H9 (cell line): Measurements from ENCODE around the gene FYN. TPM values are rescaled to one million over a fixed set of nuclear protein-coding genes. Genes with fewer than 3 reads are reported as not detected.

Experiments used
- DNase-seq: peaks from one replicate; pipeline ENCODE4 v3.0.0-alpha.2; 2017
- H2AFZ ChIP-seq: one replicate; pipeline ENCODE4 v1.6.1; 2013; ENCODE audit warnings: mild to moderate bottlenecking, low read length, control low read depth, moderate library complexity
- H2AK5ac ChIP-seq: 2 replicates; pipeline ENCODE4 v1.6.1; 2013; ENCODE audit warnings: low read length, control low read depth, mixed read lengths; ENCODE audit not compliant: insufficient read length
- H2BK120ac ChIP-seq: one replicate; pipeline ENCODE4 v1.6.1; 2013; ENCODE audit warnings: low read depth, mild to moderate bottlenecking, low read length, control low read depth, inconsistent platforms; ENCODE audit not compliant: poor library complexity, severe bottlenecking
- H2BK12ac ChIP-seq: 2 replicates; pipeline ENCODE4 v1.6.1; 2013; ENCODE audit warnings: low read length, control low read depth, mixed read lengths, low read depth; ENCODE audit not compliant: insufficient read length
- H2BK15ac ChIP-seq: 2 replicates; pipeline ENCODE4 v1.6.1; 2013; ENCODE audit warnings: low read depth, low read length, control low read depth
- H2BK20ac ChIP-seq: one replicate; pipeline ENCODE4 v1.6.1; 2013; ENCODE audit warnings: low read depth, mild to moderate bottlenecking, low read length, control low read depth, inconsistent platforms; ENCODE audit not compliant: poor library complexity, severe bottlenecking
- H2BK5ac ChIP-seq: 2 replicates; pipeline ENCODE4 v1.6.1; 2013; ENCODE audit warnings: low read length, control low read depth, mixed read lengths; ENCODE audit not compliant: insufficient read length
- H3K14ac ChIP-seq: 2 replicates; pipeline ENCODE4 v1.6.1; 2013; ENCODE audit warnings: low read length, control low read depth; ENCODE audit not compliant: insufficient read depth
- H3K18ac ChIP-seq: 2 replicates; pipeline ENCODE4 v1.6.1; 2013; ENCODE audit warnings: low read depth, mild to moderate bottlenecking, mixed read lengths, low read length, control low read depth; ENCODE audit not compliant: insufficient read length
- H3K23ac ChIP-seq: 2 replicates; pipeline ENCODE4 v1.6.1; 2013; ENCODE audit warnings: low read length, control low read depth, mixed read lengths, low read depth; ENCODE audit not compliant: insufficient read length
- H3K23me2 ChIP-seq: 2 replicates; pipeline ENCODE4 v1.6.1; 2013; ENCODE audit warnings: low read depth, mild to moderate bottlenecking, mixed read lengths, low read length, control low read depth; ENCODE audit not compliant: insufficient read length, poor library complexity, severe bottlenecking
- H3K27ac ChIP-seq: 2 replicates; pipeline ENCODE4 v1.5.1; 2013; ENCODE audit warnings: low read length, control low read depth, mixed read lengths, low read depth; ENCODE audit not compliant: insufficient read length
- H3K27me3 ChIP-seq: 2 replicates; pipeline ENCODE4 v1.6.1; 2013; ENCODE audit warnings: low read length, control low read depth, inconsistent platforms; ENCODE audit not compliant: insufficient read depth
- H3K4ac ChIP-seq: 2 replicates; pipeline ENCODE4 v1.6.1; 2013; ENCODE audit warnings: low read depth, mild to moderate bottlenecking, control low read depth, inconsistent platforms, low read length, moderate library complexity
- H3K4me1 ChIP-seq: 2 replicates; pipeline ENCODE4 v1.6.1; 2013; ENCODE audit warnings: low read length, control low read depth, inconsistent platforms; ENCODE audit not compliant: insufficient read depth
- H3K4me2 ChIP-seq: 2 replicates; pipeline ENCODE4 v1.6.1; 2013; ENCODE audit warnings: low read length, control low read depth, mixed read lengths; ENCODE audit not compliant: insufficient read length, insufficient read depth
- H3K56ac ChIP-seq: 2 replicates; pipeline ENCODE4 v1.6.1; 2013; ENCODE audit warnings: low read depth, mild to moderate bottlenecking, mixed read lengths, low read length, control low read depth; ENCODE audit not compliant: insufficient read length
- H3K79me1 ChIP-seq: 2 replicates; pipeline ENCODE4 v1.6.1; 2013; ENCODE audit warnings: low read depth, mild to moderate bottlenecking, moderate library complexity, low read length, control low read depth, inconsistent platforms; ENCODE audit not compliant: insufficient read depth, poor library complexity, severe bottlenecking
- H3K79me2 ChIP-seq: 2 replicates; pipeline ENCODE4 v1.6.1; 2013; ENCODE audit warnings: low read length, control low read depth, inconsistent platforms; ENCODE audit not compliant: insufficient read depth
- H3K9ac ChIP-seq: 2 replicates; pipeline ENCODE4 v1.6.1; 2013; ENCODE audit warnings: low read length, control low read depth, mixed read lengths; ENCODE audit not compliant: insufficient read length; ENCODE audit errors: extremely low read depth
- H3K9me3 ChIP-seq: one replicate; pipeline ENCODE4 v1.6.1; 2013; ENCODE audit warnings: low read depth, low read length, inconsistent platforms; ENCODE audit not compliant: control insufficient read depth
- H3T11ph ChIP-seq: one replicate; pipeline ENCODE4 v1.6.1; 2013; ENCODE audit warnings: mild to moderate bottlenecking, low read length, control low read depth, inconsistent platforms
- H4K20me1 ChIP-seq: one replicate; pipeline ENCODE4 v1.6.1; 2013; ENCODE audit not compliant: control insufficient read depth, insufficient read length, insufficient read depth
- H4K5ac ChIP-seq: 2 replicates; pipeline ENCODE4 v1.6.1; 2013; ENCODE audit warnings: low read depth, mild to moderate bottlenecking, mixed read lengths, low read length, control low read depth; ENCODE audit not compliant: insufficient read length
- H4K8ac ChIP-seq: replicated peaks from 2 replicates; pipeline ENCODE4 v1.6.1; 2013; ENCODE audit warnings: low read length, control low read depth, mixed read lengths, low read depth; ENCODE audit not compliant: insufficient read length
- H4K91ac ChIP-seq: 2 replicates; pipeline ENCODE4 v1.6.1; 2013; ENCODE audit warnings: low read depth, mild to moderate bottlenecking, moderate library complexity, mixed read lengths, low read length, control low read depth; ENCODE audit not compliant: insufficient read length
- H3K27ac Mint-ChIP-seq, 3 experiments: 2 replicates in 2 of 3; 3 replicates in 1 of 3; pipeline ENCODE4 v1.8.0; 2020 to 2021; ENCODE audit warnings: mixed read lengths in 3 of 3, mild to moderate bottlenecking in 1 of 3, moderate library complexity in 1 of 3
- H3K27me3 Mint-ChIP-seq: 2 replicates; pipeline ENCODE4 v1.8.0; 2021; ENCODE audit warnings: low read depth, mild to moderate bottlenecking, moderate library complexity, mixed read lengths
- H3K36me3 Mint-ChIP-seq, 3 experiments: 2 replicates in 2 of 3; 3 replicates in 1 of 3; pipeline ENCODE4 v1.8.0; 2020 to 2021; ENCODE audit warnings: low read depth in 3 of 3, mixed read lengths in 3 of 3; ENCODE audit not compliant: insufficient read depth in 1 of 3
- H3K4me1 Mint-ChIP-seq, 2 experiments: 2 replicates each; pipeline ENCODE4 v1.8.0; 2020; ENCODE audit warnings: mixed read lengths in 2 of 2
- H3K4me3 Mint-ChIP-seq, 2 experiments: 2 replicates in 1 of 2; 3 replicates in 1 of 2; pipeline ENCODE4 v1.8.0; 2020 to 2021; ENCODE audit warnings: mild to moderate bottlenecking in 2 of 2, mixed read lengths in 2 of 2, moderate library complexity in 1 of 2
- H3K9me3 Mint-ChIP-seq, 2 experiments: 2 replicates in 1 of 2; 3 replicates in 1 of 2; pipeline ENCODE4 v1.8.0; 2020; ENCODE audit warnings: mild to moderate bottlenecking in 2 of 2, mixed read lengths in 2 of 2, moderate library complexity in 1 of 2
- CTCF ChIP-seq: fragments of 200-600 bp; sonication (generic); conservative IDR thresholded peaks from 3 replicates; pipeline ENCODE4 v1.8.0; 2021; ENCODE audit warnings: antibody characterized with exemption, mild to moderate bottlenecking
- WGBS: extraction: QIAGEN DNeasy Blood & Tissue Kit; methylation state at CpG from one replicate; pipeline ENCODE4 v1.1.7; 2013; ENCODE audit warnings: missing lambda C conversion rate, low lambda C conversion rate, mixed read lengths; ENCODE audit not compliant: insufficient read length; ENCODE audit errors: extremely low coverage; 5-methylcytosine and 5-hydroxymethylcytosine counted together
- total RNA-seq: library from RNA; stranded (reverse); gene quantifications from 2 replicates; pipeline ENCODE4 v1.2.1, GENCODE V29; 2021

FYN gene
- total RNA-seq, 1 experiment from 2014 or later = 64.8 TPM

GRCh38 chr6:111761783-111762312 lies 111.4 kb downstream of the FYN start:
- Histone ChIP-seq H2BK12ac (no peak overlapping the region), H2AK5ac (no peak overlapping the region), H3K56ac (no peak overlapping the region), H3K18ac (no peak overlapping the region), H3K27me3 (no peaks in the 10 kb centered on the region), H2BK20ac (no peak overlapping the region), H3K9ac (peak overlapping the region; percentile 15), H3K23ac (no peak overlapping the region), H2BK5ac (no peak overlapping the region), H3K9me3 (no peaks in the 10 kb centered on the region), H4K5ac (no peak overlapping the region), H3K79me2 (peaks cover 2% of the 10 kb centered on the region; the same call in 1 of the 2 replicates), H4K91ac (no peak overlapping the region), H3K4ac (no peak overlapping the region), H3K23me2 (no peaks in the 10 kb centered on the region), H3K14ac (no peak overlapping the region), H3K27ac (no peak overlapping the region), H3K79me1 (no peaks in the 10 kb centered on the region), H2BK120ac (no peak overlapping the region), H3T11ph (no peak overlapping the region), H4K8ac (no peak overlapping the region), H4K20me1 (no peaks in the 10 kb centered on the region), H3K4me2 (no peak overlapping the region), H2BK15ac (no peak overlapping the region), H2AFZ (no peak overlapping the region), H3K4me1 (peaks cover 23% of the 10 kb centered on the region)
- Mint-ChIP-seq H3K9me3 (no peaks in the 10 kb centered on the region), H3K27ac (peak overlapping the region in 1 of 3 experiments; percentile 77; a peak in 1 of 7 replicates), H3K36me3 (no peaks in the 10 kb centered on the region), H3K4me1 (peaks cover 59 to 79% of the 10 kb centered on the region in 2 experiments), H3K4me3 (no peak overlapping the region), H3K27me3 (no peaks in the 10 kb centered on the region)
- DNase-seq = no peak
- WGBS = no CpG with 5 or more reads among the region's 7 CpGs
- no peak for TF ChIP-seq CTCF
